ENCODE measurements around the gene P2RX4.

- no peak for TF ChIP-seq POLR2A (IDR thresholded peaks at IDR 0.05)
- TF ChIP-seq, protein P1, sequence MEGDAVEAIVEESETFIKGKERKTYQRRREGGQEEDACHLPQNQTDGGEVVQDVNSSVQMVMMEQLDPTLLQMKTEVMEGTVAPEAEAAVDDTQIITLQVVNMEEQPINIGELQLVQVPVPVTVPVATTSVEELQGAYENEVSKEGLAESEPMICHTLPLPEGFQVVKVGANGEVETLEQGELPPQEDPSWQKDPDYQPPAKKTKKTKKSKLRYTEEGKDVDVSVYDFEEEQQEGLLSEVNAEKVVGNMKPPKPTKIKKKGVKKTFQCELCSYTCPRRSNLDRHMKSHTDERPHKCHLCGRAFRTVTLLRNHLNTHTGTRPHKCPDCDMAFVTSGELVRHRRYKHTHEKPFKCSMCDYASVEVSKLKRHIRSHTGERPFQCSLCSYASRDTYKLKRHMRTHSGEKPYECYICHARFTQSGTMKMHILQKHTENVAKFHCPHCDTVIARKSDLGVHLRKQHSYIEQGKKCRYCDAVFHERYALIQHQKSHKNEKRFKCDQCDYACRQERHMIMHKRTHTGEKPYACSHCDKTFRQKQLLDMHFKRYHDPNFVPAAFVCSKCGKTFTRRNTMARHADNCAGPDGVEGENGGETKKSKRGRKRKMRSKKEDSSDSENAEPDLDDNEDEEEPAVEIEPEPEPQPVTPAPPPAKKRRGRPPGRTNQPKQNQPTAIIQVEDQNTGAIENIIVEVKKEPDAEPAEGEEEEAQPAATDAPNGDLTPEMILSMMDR (IDR thresholded peaks at IDR 0.05): no peak
- no peak for TF ChIP-seq POLR2AphosphoS5 (IDR thresholded peaks at IDR 0.05)
Observed at GRCh38 chr12:121167951-121168350, 42.0 kb upstream of the P2RX4 start.
